GM12878 (cell line): ENCODE data around the gene CACNA2D1. TPM values are rescaled to one million over a fixed set of nuclear protein-coding genes. Genes with fewer than 3 reads are reported as not detected.

ENCODE experiments used
- DPF2 ChIP-seq: fragments of 450-650 bp; IDR thresholded peaks from 2 replicates; pipeline ENCODE4 v1.6.1; 2017; ENCODE audit warnings: mild to moderate bottlenecking
- E2F4 ChIP-seq: IDR thresholded peaks from 2 replicates; pipeline ENCODE4 v1.6.1; 2012; ENCODE audit warnings: low read depth, low read length, improper control_type of control experiment
- EP300 ChIP-seq, 2 experiments: fragments of 150-350 bp in 1 of 2; IDR thresholded peaks; 2 replicates each; pipeline ENCODE4 v1.6.1; 2011 to 2012; ENCODE audit warnings: low read depth in 2 of 2, low read length in 2 of 2, borderline replicate concordance in 1 of 2, improper control_type of control experiment in 1 of 2, inconsistent platforms in 1 of 2; ENCODE audit not compliant: control insufficient read depth in 1 of 2
- IKZF2 ChIP-seq, 2 experiments: fragments of 450-650 bp; IDR thresholded peaks; 2 replicates each; pipeline ENCODE4 v1.6.1; 2017; ENCODE audit warnings: mild to moderate bottlenecking in 2 of 2, moderate library complexity in 2 of 2
- MEF2A ChIP-seq: IDR thresholded peaks from 2 replicates; pipeline ENCODE4 v1.6.1; 2011; ENCODE audit warnings: low read depth, mild to moderate bottlenecking, low read length, moderate library complexity; ENCODE audit not compliant: insufficient read depth
- PKNOX1 ChIP-seq: fragments of 450-650 bp; IDR thresholded peaks from 2 replicates; pipeline ENCODE4 v1.6.1; 2016; ENCODE audit warnings: mild to moderate bottlenecking
- PRDM15 ChIP-seq: fragments of 450-650 bp; formaldehyde crosslinking; IDR thresholded peaks from 2 replicates; pipeline ENCODE4 v1.4.0; 2020; ENCODE audit warnings: mild to moderate bottlenecking, moderate library complexity
- RFX5 ChIP-seq: IDR thresholded peaks from 2 replicates; pipeline ENCODE4 v1.6.1; 2011; ENCODE audit warnings: low read depth, low read length, improper control_type of control experiment
- SREBF2 ChIP-seq: IDR thresholded peaks from 2 replicates; pipeline ENCODE4 v1.6.1; 2012; ENCODE audit warnings: mild to moderate bottlenecking, low read length
- SRF ChIP-seq, 2 experiments: IDR thresholded peaks; 2 replicates each; pipeline ENCODE4 v1.6.1; 2011; ENCODE audit warnings: low read depth in 2 of 2, low read length in 2 of 2, mild to moderate bottlenecking in 1 of 2, moderate library complexity in 1 of 2
- TARDBP ChIP-seq: IDR thresholded peaks from 2 replicates; pipeline ENCODE4 v1.6.1; 2016; ENCODE audit warnings: borderline replicate concordance
- ZNF592 ChIP-seq: fragments of 450-650 bp; IDR thresholded peaks from 2 replicates; pipeline ENCODE4 v1.6.1; 2017; ENCODE audit warnings: mild to moderate bottlenecking, moderate library complexity
- ZSCAN29 ChIP-seq: fragments of 450-650 bp; IDR thresholded peaks from 2 replicates; pipeline ENCODE4 v1.6.1; 2017; ENCODE audit warnings: mild to moderate bottlenecking, moderate library complexity
- polyA plus RNA-seq, 11 experiments: library from polyadenylated mRNA; depleted of rRNA in 4 of 11; unstranded in 6 of 11; stranded (reverse) in 5 of 11; fragments of >200 nt; fragmentation: Nextera tagmentation in 4 of 11; fragmentation: Illumina TruSeq in 1 of 11; extraction: Ambion mirVana in 4 of 11; extraction: Trizol in 1 of 11; gene quantifications; 1 replicate in 1 of 11; 2 replicates in 10 of 11; pipeline versions ENCODE4 v1.2.1 to v1.2.3, GENCODE V29; 2011 to 2016; ENCODE audit warnings: inconsistent platforms in 2 of 11, missing spikeins in 2 of 11, low read depth in 1 of 11
- total RNA-seq, 4 experiments: library from RNA; depleted of rRNA in 3 of 4; stranded (reverse); fragments of >200 nt in 3 of 4; fragmentation: Illumina TruSeq in 1 of 4; extraction: Trizol in 1 of 4; gene quantifications; 2 replicates each; pipeline versions ENCODE4 v1.2.1 to v1.2.3, GENCODE V29; 2013 to 2021

Gene CACNA2D1
- total and polyA plus RNA-seq, 10 of the 15 experiments (the other 5 are each of a cell fraction or from before 2014, with no cell fraction given): 0.14 to 14.8 (median 0.97) TPM

GRCh38 chr7:82433507-82433906 lies 10.1 kb downstream of the CACNA2D1 start (continued):
- TF ChIP-seq PRDM15 (CRISPR knock-in tag): no peak
- no peak; a peak in 2 of 4 replicates for TF ChIP-seq IKZF2 (IDR thresholded peaks at IDR 0.05)
- no peak for TF ChIP-seq TARDBP
- TF ChIP-seq RFX5: no peak
- TF ChIP-seq DPF2: 0 out of 2 replicates have a peak, but pooled peaks have one; percentile 7
- TF ChIP-seq ZSCAN29: no peak
- TF ChIP-seq EP300 (IDR thresholded peaks at IDR 0.05; ENCODE audit: borderline replicate concordance in 1 of 2, control insufficient read depth in 1 of 2, low read depth in 2 of 2, low read length in 2 of 2): 0 out of 4 replicates have a peak, but pooled peaks of 1 of the 2 experiments have one; percentile 14
- TF ChIP-seq SRF (IDR thresholded peaks at IDR 0.05; ENCODE audit: low read depth in 2 of 2, low read length in 2 of 2): no peak
- TF ChIP-seq SREBF2: no peak
- no peak for TF ChIP-seq MEF2A
- TF ChIP-seq ZNF592: no peak
- TF ChIP-seq PKNOX1: peak; percentile 75
- no peak for TF ChIP-seq E2F4
